ENCODE results near the gene PIBF1. TPM values are rescaled to one million over a fixed set of nuclear protein-coding genes. Genes with fewer than 3 reads are reported as not detected.

The PIBF1 gene
- total RNA-seq, 4 donors from 2014 or later: 11.4 to 21.1 (median 13.5) TPM

DNA sequence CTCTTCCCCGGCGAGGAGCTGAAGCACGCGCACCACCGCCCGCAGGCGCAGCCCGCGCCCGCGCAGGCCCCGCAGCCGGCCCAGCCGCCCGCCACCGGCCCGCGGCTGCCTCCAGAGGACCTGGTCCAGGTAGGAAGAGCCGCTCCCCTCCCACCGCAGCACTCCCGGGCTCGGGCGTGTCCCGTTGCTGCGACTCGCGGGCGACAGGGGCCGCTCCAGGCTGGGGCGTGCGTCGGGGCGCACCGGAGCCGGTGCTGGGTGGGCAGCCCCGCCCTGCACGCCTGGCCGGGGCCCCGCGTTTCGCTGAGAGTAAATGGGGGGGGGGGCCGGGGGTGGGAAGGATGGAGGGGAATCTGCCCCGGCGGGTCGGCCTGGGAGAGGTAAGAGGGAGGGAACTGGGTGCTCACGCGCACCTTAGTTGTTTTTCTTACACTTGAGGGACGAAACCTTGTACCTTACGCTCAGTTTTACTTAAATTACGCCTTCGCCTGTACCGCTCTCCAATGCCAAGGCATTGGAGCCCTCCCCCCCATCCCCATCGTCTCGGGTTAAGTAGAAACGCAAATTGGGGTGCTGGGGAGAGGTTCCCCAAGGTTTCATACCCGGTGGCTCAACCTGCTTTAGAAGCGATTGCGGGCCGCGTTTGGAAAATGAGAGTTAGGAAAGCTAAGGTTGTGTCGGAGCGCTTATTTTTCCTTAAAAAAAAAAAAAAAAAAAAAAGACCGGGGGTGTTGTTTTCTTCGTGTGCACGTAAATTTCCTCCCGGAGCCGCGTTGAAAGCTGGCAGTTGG lies 277.7 kb downstream of the PIBF1 start:
- intact Hi-C loops (cut with DNase I; ENCODE audit: low total_unique reads): loop anchor here (10.0 kb wide), 1 partner anchor 655 kb away; no protein-coding TSS in a partner anchor
- WGBS, 2 donors: 0 to 1% methylated on average over 30 to 45 of the region's 68 CpGs
- H3K4me3 ChIP-seq (ENCODE audit: low read depth, poor library complexity, severe bottlenecking): peak overlapping the region; percentile 70
- DNase-seq (ENCODE audit: low spot score in 2 of 2): peak in 1 of 2 donors; percentile 90
- no peak for TF ChIP-seq POLR2A (IDR thresholded peaks at IDR 0.05)
- TF ChIP-seq, protein P1, sequence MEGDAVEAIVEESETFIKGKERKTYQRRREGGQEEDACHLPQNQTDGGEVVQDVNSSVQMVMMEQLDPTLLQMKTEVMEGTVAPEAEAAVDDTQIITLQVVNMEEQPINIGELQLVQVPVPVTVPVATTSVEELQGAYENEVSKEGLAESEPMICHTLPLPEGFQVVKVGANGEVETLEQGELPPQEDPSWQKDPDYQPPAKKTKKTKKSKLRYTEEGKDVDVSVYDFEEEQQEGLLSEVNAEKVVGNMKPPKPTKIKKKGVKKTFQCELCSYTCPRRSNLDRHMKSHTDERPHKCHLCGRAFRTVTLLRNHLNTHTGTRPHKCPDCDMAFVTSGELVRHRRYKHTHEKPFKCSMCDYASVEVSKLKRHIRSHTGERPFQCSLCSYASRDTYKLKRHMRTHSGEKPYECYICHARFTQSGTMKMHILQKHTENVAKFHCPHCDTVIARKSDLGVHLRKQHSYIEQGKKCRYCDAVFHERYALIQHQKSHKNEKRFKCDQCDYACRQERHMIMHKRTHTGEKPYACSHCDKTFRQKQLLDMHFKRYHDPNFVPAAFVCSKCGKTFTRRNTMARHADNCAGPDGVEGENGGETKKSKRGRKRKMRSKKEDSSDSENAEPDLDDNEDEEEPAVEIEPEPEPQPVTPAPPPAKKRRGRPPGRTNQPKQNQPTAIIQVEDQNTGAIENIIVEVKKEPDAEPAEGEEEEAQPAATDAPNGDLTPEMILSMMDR (IDR thresholded peaks at IDR 0.05): no peak

DNA sequence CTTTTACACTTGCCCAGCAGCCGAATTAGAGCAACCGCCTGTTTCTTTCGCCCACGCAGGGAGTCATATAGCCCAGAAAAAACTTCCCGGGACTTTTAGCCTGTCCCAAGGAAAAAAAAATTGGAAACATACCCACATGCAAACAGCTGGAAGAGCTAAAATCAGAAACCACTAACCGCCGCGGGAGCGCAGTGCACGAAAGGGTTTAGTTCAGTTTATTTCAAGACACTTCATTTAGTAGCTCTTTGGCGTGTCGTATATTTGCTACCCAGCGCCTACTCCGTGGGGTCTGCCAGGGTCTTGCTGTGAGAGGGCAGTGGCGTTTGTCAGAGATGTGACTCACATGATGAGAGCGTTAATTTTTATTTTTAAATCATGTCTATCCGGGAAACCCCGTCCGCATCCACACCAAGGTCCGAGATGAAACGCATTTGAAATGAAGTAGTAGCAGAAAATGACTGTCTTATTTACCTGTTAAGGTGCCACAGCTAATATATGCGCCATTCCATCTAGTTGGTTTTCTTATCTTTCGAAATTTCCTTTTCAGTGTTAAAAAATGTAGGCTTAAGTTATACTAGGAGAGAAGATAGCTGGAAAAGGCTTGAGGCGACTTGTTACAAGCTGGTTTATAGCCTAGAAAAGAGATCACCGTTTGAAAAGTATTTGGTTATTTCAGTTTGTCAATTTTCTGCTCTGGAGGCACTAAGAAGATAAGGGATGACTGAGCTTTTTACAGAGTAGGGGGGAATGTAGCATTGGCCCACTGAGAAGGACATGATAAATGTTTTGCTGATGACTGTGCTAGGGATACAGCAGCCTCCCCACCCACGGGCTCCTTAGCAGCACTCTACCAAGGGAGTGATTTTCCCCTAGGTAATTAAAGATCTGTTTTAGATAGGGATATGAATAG lies 278.6 kb downstream of the PIBF1 start:
- peak overlapping the region; percentile 70 for H3K4me3 ChIP-seq (ENCODE audit: low read depth, poor library complexity, severe bottlenecking)
- intact Hi-C loops (cut with DNase I; ENCODE audit: low total_unique reads): loop anchor here (10.0 kb wide), 1 partner anchor 654 kb away; no protein-coding TSS in a partner anchor
- TF ChIP-seq, protein P1 (IDR thresholded peaks at IDR 0.05): no peak
- no peak for TF ChIP-seq POLR2A (IDR thresholded peaks at IDR 0.05)
- DNase-seq (ENCODE audit: low spot score in 2 of 2): no peak
- WGBS, 2 donors: 3 to 6% methylated on average over 26 of the region's 26 CpGs

DNA sequence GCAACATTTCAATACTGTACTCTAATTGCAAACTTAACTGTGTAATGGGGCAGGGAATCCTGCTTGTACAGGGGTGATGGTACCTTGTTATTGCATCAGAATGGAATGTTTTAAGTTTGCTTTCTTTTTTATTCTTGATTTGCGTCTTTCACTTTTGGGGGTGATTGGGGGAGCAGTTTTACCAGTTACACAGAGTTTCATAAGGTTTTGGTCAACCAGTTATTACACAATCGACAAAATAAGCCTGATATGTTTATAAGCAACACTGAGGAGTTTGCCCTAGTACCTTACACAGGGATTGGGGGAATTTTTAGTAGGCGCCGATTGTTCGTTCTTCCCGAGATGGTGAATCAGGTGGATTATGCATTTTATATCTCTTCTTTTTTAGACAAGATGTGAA lies 279.5 kb downstream of the PIBF1 start:
- intact Hi-C loops (cut with DNase I; ENCODE audit: low total_unique reads): loop anchor here (10.0 kb wide), 1 partner anchor 653 kb away; no protein-coding TSS in a partner anchor
- TF ChIP-seq, protein P1 (IDR thresholded peaks at IDR 0.05): no peak
- TF ChIP-seq POLR2A (IDR thresholded peaks at IDR 0.05): no peak
- no peak for DNase-seq (ENCODE audit: low spot score in 2 of 2)
- 59 to 63% methylated on average over 6 of the region's 6 CpGs for WGBS, 2 donors
- H3K4me3 ChIP-seq (ENCODE audit: low read depth, poor library complexity, severe bottlenecking): peak overlapping the region; percentile 14

DNA sequence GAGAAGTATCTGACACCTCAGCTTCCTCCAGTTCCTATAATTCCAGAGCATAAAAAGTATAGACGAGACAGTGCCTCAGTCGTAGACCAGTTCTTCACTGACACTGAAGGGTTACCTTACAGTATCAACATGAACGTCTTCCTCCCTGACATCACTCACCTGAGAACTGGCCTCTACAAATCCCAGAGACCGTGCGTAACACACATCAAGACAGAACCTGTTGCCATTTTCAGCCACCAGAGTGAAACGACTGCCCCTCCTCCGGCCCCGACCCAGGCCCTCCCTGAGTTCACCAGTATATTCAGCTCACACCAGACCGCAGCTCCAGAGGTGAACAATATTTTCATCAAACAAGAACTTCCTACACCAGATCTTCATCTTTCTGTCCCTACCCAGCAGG lies 279.9 kb downstream of the PIBF1 start:
- 58 to 59% methylated on average over 9 of the region's 9 CpGs for WGBS, 2 donors
- no peak for DNase-seq (ENCODE audit: low spot score in 2 of 2)
- H3K4me3 ChIP-seq (ENCODE audit: low read depth, poor library complexity, severe bottlenecking): peak overlapping the region; percentile 14
- intact Hi-C loops (cut with DNase I; ENCODE audit: low total_unique reads): loop anchor here (10.0 kb wide), 1 partner anchor 653 kb away; no protein-coding TSS in a partner anchor
- TF ChIP-seq POLR2A (IDR thresholded peaks at IDR 0.05): no peak
- TF ChIP-seq, protein P1 (IDR thresholded peaks at IDR 0.05): no peak

DNA sequence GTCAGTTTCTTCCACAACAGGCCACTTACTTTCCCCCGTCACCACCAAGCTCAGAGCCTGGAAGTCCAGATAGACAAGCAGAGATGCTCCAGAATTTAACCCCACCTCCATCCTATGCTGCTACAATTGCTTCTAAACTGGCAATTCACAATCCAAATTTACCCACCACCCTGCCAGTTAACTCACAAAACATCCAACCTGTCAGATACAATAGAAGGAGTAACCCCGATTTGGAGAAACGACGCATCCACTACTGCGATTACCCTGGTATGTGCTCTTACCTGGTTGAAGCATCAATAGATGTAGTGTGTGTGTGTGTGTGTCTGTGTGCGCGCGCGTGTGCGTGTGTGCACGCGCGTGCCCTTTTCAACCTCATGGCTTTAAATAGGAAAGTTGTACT lies 280.5 kb downstream of the PIBF1 start:
- H3K4me3 ChIP-seq (ENCODE audit: low read depth, poor library complexity, severe bottlenecking): peak overlapping the region; percentile 14
- no peak for DNase-seq (ENCODE audit: low spot score in 2 of 2)
- intact Hi-C loops (cut with DNase I; ENCODE audit: low total_unique reads): loop anchor here (10.0 kb wide), 1 partner anchor 652 kb away; no protein-coding TSS in a partner anchor
- no peak for TF ChIP-seq POLR2A (IDR thresholded peaks at IDR 0.05)
- TF ChIP-seq, protein P1 (IDR thresholded peaks at IDR 0.05): no peak
- WGBS, 2 donors: 48 to 63% methylated on average over 13 of the region's 13 CpGs

Data from lower leg skin (tissue), 4 donors.